ENCODE results near the gene CASS4.

DNA sequence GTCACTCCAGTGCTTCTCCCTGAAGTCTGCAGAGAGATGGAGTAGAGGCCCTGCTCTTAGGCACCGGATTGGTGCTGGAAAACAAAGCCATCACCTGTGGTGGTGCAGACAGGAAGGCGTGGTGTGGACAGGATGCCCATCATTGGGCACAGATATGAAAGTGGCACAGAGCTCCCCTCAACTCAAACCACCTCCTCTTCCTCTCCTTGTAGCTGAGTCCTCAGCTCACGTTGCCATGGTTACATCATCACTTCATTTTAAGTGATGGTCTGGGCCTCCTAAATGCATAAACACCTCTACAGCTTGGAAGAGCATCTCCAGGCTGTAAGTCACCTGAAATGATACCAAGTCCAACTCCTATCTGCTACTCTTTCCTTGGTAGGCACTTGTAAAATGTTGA is 48.4 kb downstream of the CASS4 start:
- TF ChIP-seq ZNF707 (CRISPR knock-in tag; conservative IDR thresholded peaks at IDR 0.05) (no peak), ZNF124 (CRISPR knock-in tag; IDR thresholded peaks at IDR 0.05) (no peak), NBN (IDR thresholded peaks at IDR 0.05; ENCODE audit: low read depth) (no peak)
- TF ChIP-seq, protein P1, sequence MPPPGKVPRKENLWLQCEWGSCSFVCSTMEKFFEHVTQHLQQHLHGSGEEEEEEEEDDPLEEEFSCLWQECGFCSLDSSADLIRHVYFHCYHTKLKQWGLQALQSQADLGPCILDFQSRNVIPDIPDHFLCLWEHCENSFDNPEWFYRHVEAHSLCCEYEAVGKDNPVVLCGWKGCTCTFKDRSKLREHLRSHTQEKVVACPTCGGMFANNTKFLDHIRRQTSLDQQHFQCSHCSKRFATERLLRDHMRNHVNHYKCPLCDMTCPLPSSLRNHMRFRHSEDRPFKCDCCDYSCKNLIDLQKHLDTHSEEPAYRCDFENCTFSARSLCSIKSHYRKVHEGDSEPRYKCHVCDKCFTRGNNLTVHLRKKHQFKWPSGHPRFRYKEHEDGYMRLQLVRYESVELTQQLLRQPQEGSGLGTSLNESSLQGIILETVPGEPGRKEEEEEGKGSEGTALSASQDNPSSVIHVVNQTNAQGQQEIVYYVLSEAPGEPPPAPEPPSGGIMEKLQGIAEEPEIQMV (tag; conservative IDR thresholded peaks at IDR 0.05; ENCODE audit: low read depth) = no peak
- TF ChIP-seq, protein P2, sequence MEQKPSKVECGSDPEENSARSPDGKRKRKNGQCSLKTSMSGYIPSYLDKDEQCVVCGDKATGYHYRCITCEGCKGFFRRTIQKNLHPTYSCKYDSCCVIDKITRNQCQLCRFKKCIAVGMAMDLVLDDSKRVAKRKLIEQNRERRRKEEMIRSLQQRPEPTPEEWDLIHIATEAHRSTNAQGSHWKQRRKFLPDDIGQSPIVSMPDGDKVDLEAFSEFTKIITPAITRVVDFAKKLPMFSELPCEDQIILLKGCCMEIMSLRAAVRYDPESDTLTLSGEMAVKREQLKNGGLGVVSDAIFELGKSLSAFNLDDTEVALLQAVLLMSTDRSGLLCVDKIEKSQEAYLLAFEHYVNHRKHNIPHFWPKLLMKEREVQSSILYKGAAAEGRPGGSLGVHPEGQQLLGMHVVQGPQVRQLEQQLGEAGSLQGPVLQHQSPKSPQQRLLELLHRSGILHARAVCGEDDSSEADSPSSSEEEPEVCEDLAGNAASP (IDR thresholded peaks at IDR 0.05) = no peak
- TF ChIP-seq, protein P3, sequence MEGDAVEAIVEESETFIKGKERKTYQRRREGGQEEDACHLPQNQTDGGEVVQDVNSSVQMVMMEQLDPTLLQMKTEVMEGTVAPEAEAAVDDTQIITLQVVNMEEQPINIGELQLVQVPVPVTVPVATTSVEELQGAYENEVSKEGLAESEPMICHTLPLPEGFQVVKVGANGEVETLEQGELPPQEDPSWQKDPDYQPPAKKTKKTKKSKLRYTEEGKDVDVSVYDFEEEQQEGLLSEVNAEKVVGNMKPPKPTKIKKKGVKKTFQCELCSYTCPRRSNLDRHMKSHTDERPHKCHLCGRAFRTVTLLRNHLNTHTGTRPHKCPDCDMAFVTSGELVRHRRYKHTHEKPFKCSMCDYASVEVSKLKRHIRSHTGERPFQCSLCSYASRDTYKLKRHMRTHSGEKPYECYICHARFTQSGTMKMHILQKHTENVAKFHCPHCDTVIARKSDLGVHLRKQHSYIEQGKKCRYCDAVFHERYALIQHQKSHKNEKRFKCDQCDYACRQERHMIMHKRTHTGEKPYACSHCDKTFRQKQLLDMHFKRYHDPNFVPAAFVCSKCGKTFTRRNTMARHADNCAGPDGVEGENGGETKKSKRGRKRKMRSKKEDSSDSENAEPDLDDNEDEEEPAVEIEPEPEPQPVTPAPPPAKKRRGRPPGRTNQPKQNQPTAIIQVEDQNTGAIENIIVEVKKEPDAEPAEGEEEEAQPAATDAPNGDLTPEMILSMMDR (IDR thresholded peaks at IDR 0.05 in 2 of 3, conservative IDR thresholded peaks at IDR 0.05 in 1 of 3; ENCODE audit: insufficient read depth in 2 of 3, low read depth in 1 of 3, low read length in 3 of 3) = no peak
